Amniotic epithelial cell (primary cell): Measurements from ENCODE around the gene PTPRK.

Experiments used
- DNase-seq: peaks from one replicate; pipeline ENCODE4 v3.0.0-alpha.2; 2010; ENCODE audit warnings: low read depth

Gene PTPRK

GRCh38 chr6:128246472-128247260 is 273.7 kb downstream of the PTPRK start:
- DNase-seq: peak; percentile 6

GRCh38 chr6:128244751-128245405 is 275.5 kb downstream of the PTPRK start:
- DNase-seq: peak; percentile 9

GRCh38 chr6:128242765-128243403 is 277.5 kb downstream of the PTPRK start:
- DNase-seq: peak; percentile 40

- DNase-seq: no peak
Measured at GRCh38 chr6:128241216-128241615, 279.2 kb downstream of the PTPRK start.

GRCh38 chr6:128240024-128240428 is 280.4 kb downstream of the PTPRK start:
- DNase-seq: no peak

- no peak for DNase-seq
Measured at GRCh38 chr6:128239146-128239545, 281.3 kb downstream of the PTPRK start.

- DNase-seq: no peak
Measured at GRCh38 chr6:128238225-128238624, 282.2 kb downstream of the PTPRK start.

- peak; percentile 42 for DNase-seq
Measured at GRCh38 chr6:128235556-128235955, 284.8 kb downstream of the PTPRK start.

- no peak for DNase-seq
Measured at GRCh38 chr6:128233531-128233930, 286.9 kb downstream of the PTPRK start.

GRCh38 chr6:128230267-128230989 is 290.0 kb downstream of the PTPRK start:
- DNase-seq: no peak

GRCh38 chr6:128225612-128226011 is 294.8 kb downstream of the PTPRK start:
- DNase-seq: no peak

GRCh38 chr6:128216917-128217316 is 303.5 kb downstream of the PTPRK start:
- no peak for DNase-seq

GRCh38 chr6:128209771-128210170 is 310.6 kb downstream of the PTPRK start:
- DNase-seq: peak; percentile 81

- peak; percentile 77 for DNase-seq
Measured at GRCh38 chr6:128208851-128209580, 311.4 kb downstream of the PTPRK start.

- peak; percentile 42 for DNase-seq
Measured at GRCh38 chr6:128208078-128208477, 312.3 kb downstream of the PTPRK start.

- no peak for DNase-seq
Measured at GRCh38 chr6:128206610-128207426, 313.6 kb downstream of the PTPRK start.

- DNase-seq: peak; percentile 16
Measured at GRCh38 chr6:128204616-128205015, 315.8 kb downstream of the PTPRK start.

GRCh38 chr6:128202169-128202765 is 318.1 kb downstream of the PTPRK start:
- no peak for DNase-seq

GRCh38 chr6:128200789-128201188 is 319.6 kb downstream of the PTPRK start:
- no peak for DNase-seq

- DNase-seq: no peak
Measured at GRCh38 chr6:128199461-128199860, 320.9 kb downstream of the PTPRK start.
